ENCODE measurements around the gene PMAIP1. TPM values are rescaled to one million over a fixed set of nuclear protein-coding genes. Genes with fewer than 3 reads are reported as not detected.

The PMAIP1 gene
- polyA plus RNA-seq, 4 donors, result 1.4 to 7.5 (median 4.5) TPM

GRCh38 chr18:59897321-59897954 lies 2.4 kb upstream of the PMAIP1 start:
- H3K4me1 ChIP-seq (ENCODE audit: control insufficient read depth in 3 of 3, insufficient read depth in 2 of 3, low read depth in 1 of 3, low read length in 2 of 3), result peaks cover 0 to 9% (median 0%) of the 10 kb centered on the region in 3 donors
- H3K4me3 ChIP-seq (ENCODE audit: low read depth in 1 of 3, low read length in 3 of 3), result no peak overlapping the region
- WGBS, 3 donors, result 71 to 93% (median 86%) methylated on average over 9 of the region's 9 CpGs
- no peak for FAIRE-seq
- no peaks in the 10 kb centered on the region for H3K36me3 ChIP-seq (ENCODE audit: control insufficient read depth in 3 of 3, insufficient read depth in 2 of 3, low read depth in 1 of 3, low read length in 3 of 3)
- peaks cover 0 to 16% (median 0%) of the 10 kb centered on the region in 3 donors for H3K27me3 ChIP-seq (ENCODE audit: control insufficient read depth in 3 of 3, insufficient read depth in 3 of 3, low read length in 3 of 3)
- no peaks in the 10 kb centered on the region for H3K9me3 ChIP-seq (ENCODE audit: control insufficient read depth in 2 of 2, insufficient read depth in 1 of 2, low read depth in 1 of 2, low read length in 1 of 2)
- no peak for DNase-seq
- no peak overlapping the region for H3K27ac ChIP-seq (ENCODE audit: low read depth in 1 of 3, low read length in 2 of 3)

- H3K4me3 ChIP-seq (ENCODE audit: low read depth in 1 of 3, low read length in 3 of 3), result no peak overlapping the region
- peaks cover 0 to 9% (median 0%) of the 10 kb centered on the region in 3 donors for H3K4me1 ChIP-seq (ENCODE audit: control insufficient read depth in 3 of 3, insufficient read depth in 2 of 3, low read depth in 1 of 3, low read length in 2 of 3)
- peaks cover 0 to 16% (median 0%) of the 10 kb centered on the region in 3 donors for H3K27me3 ChIP-seq (ENCODE audit: control insufficient read depth in 3 of 3, insufficient read depth in 3 of 3, low read length in 3 of 3)
- DNase-seq (no peak), FAIRE-seq (no peak)
- no peaks in the 10 kb centered on the region for H3K36me3 ChIP-seq (ENCODE audit: control insufficient read depth in 3 of 3, insufficient read depth in 2 of 3, low read depth in 1 of 3, low read length in 3 of 3)
- 66 to 86% (median 82%) methylated on average over 4 of the region's 4 CpGs for WGBS, 3 donors
- H3K9me3 ChIP-seq (ENCODE audit: control insufficient read depth in 2 of 2, insufficient read depth in 1 of 2, low read depth in 1 of 2, low read length in 1 of 2), result no peaks in the 10 kb centered on the region
- no peak overlapping the region for H3K27ac ChIP-seq (ENCODE audit: low read depth in 1 of 3, low read length in 2 of 3)
These were observed 1.7 kb upstream of the PMAIP1 start for GRCh38 chr18:59898093-59898492.

GRCh38 chr18:59898609-59899297 lies 1.0 kb upstream of the PMAIP1 start:
- H3K9me3 ChIP-seq (ENCODE audit: control insufficient read depth in 2 of 2, insufficient read depth in 1 of 2, low read depth in 1 of 2, low read length in 1 of 2), result no peaks in the 10 kb centered on the region
- H3K27me3 ChIP-seq (ENCODE audit: control insufficient read depth in 3 of 3, insufficient read depth in 3 of 3, low read length in 3 of 3), result peaks cover 0 to 16% (median 0%) of the 10 kb centered on the region in 3 donors
- peak overlapping the region; percentile 92 for H3K27ac ChIP-seq (ENCODE audit: low read depth in 1 of 3, low read length in 2 of 3)
- peaks cover 0 to 9% (median 0%) of the 10 kb centered on the region in 3 donors for H3K4me1 ChIP-seq (ENCODE audit: control insufficient read depth in 3 of 3, insufficient read depth in 2 of 3, low read depth in 1 of 3, low read length in 2 of 3)
- no peaks in the 10 kb centered on the region for H3K36me3 ChIP-seq (ENCODE audit: control insufficient read depth in 3 of 3, insufficient read depth in 2 of 3, low read depth in 1 of 3, low read length in 3 of 3)
- FAIRE-seq (no peak), DNase-seq (peak in 1 of 2 donors; percentile 67)
- 32 to 54% (median 41%) methylated on average over 33 of the region's 33 CpGs for WGBS, 3 donors
- peak overlapping the region in 2 of 3 donors; percentile 46 to 82 for H3K4me3 ChIP-seq (ENCODE audit: low read depth in 1 of 3, low read length in 3 of 3)

GRCh38 chr18:59900222-59901128 lies 679 bp downstream of the PMAIP1 start:
- peak; percentile 81 to 85 for DNase-seq
- no peak for FAIRE-seq
- H3K4me3 ChIP-seq (ENCODE audit: low read depth in 1 of 3, low read length in 3 of 3), result peak overlapping the region; percentile 57 to 94 (median 82)
- H3K4me1 ChIP-seq (ENCODE audit: control insufficient read depth in 3 of 3, insufficient read depth in 2 of 3, low read depth in 1 of 3, low read length in 2 of 3), result peaks cover 0 to 13% (median 2%) of the 10 kb centered on the region in 3 donors
- peak overlapping the region; percentile 74 to 95 (median 94) for H3K27ac ChIP-seq (ENCODE audit: low read depth in 1 of 3, low read length in 2 of 3)
- peaks cover 0 to 16% (median 0%) of the 10 kb centered on the region in 3 donors for H3K27me3 ChIP-seq (ENCODE audit: control insufficient read depth in 3 of 3, insufficient read depth in 3 of 3, low read length in 3 of 3)
- 0 to 2% (median 1%) methylated on average over 41 to 51 of the region's 51 CpGs for WGBS, 3 donors
- H3K36me3 ChIP-seq (ENCODE audit: control insufficient read depth in 3 of 3, insufficient read depth in 2 of 3, low read depth in 1 of 3, low read length in 3 of 3), result no peaks in the 10 kb centered on the region
- H3K9me3 ChIP-seq (ENCODE audit: control insufficient read depth in 2 of 2, insufficient read depth in 1 of 2, low read depth in 1 of 2, low read length in 1 of 2), result no peaks in the 10 kb centered on the region

- FAIRE-seq (no peak), DNase-seq (peak in 1 of 2 donors; percentile 10)
- no peak overlapping the region for H3K4me3 ChIP-seq (ENCODE audit: low read depth in 1 of 3, low read length in 3 of 3)
- no peaks in the 10 kb centered on the region for H3K36me3 ChIP-seq (ENCODE audit: control insufficient read depth in 3 of 3, insufficient read depth in 2 of 3, low read depth in 1 of 3, low read length in 3 of 3)
- H3K9me3 ChIP-seq (ENCODE audit: control insufficient read depth in 2 of 2, insufficient read depth in 1 of 2, low read depth in 1 of 2, low read length in 1 of 2), result no peaks in the 10 kb centered on the region
- peaks cover 0 to 13% (median 2%) of the 10 kb centered on the region in 3 donors for H3K4me1 ChIP-seq (ENCODE audit: control insufficient read depth in 3 of 3, insufficient read depth in 2 of 3, low read depth in 1 of 3, low read length in 2 of 3)
- H3K27me3 ChIP-seq (ENCODE audit: control insufficient read depth in 3 of 3, insufficient read depth in 3 of 3, low read length in 3 of 3), result peaks cover 0 to 13% (median 0%) of the 10 kb centered on the region in 3 donors
- 60 to 65% (median 60%) methylated on average over 8 of the region's 8 CpGs for WGBS, 3 donors
- H3K27ac ChIP-seq (ENCODE audit: low read depth in 1 of 3, low read length in 2 of 3), result no peak overlapping the region
These were observed 2.6 kb downstream of the PMAIP1 start for GRCh38 chr18:59902131-59902992.

GRCh38 chr18:59902993-59903610 lies 3.3 kb downstream of the PMAIP1 start:
- H3K4me3 ChIP-seq (ENCODE audit: low read depth in 1 of 3, low read length in 3 of 3), result no peak overlapping the region

GRCh38 chr18:59904011-59904601 lies 4.3 kb downstream of the PMAIP1 start:
- Histone ChIP-seq H3K9me3 (ENCODE audit: control insufficient read depth in 2 of 2, insufficient read depth in 1 of 2, low read depth in 1 of 2, low read length in 1 of 2) (no peaks in the 10 kb centered on the region), H3K27ac (ENCODE audit: low read depth in 1 of 3, low read length in 2 of 3) (peak overlapping the region in 1 of 3 donors; percentile 24), H3K27me3 (ENCODE audit: control insufficient read depth in 3 of 3, insufficient read depth in 3 of 3, low read length in 3 of 3) (no peaks in the 10 kb centered on the region), H3K36me3 (ENCODE audit: control insufficient read depth in 3 of 3, insufficient read depth in 2 of 3, low read depth in 1 of 3, low read length in 3 of 3) (no peaks in the 10 kb centered on the region), H3K4me1 (ENCODE audit: control insufficient read depth in 3 of 3, insufficient read depth in 2 of 3, low read depth in 1 of 3, low read length in 2 of 3) (peaks cover 0 to 8% (median 5%) of the 10 kb centered on the region in 3 donors), H3K4me3 (ENCODE audit: low read depth in 1 of 3, low read length in 3 of 3) (no peak overlapping the region)
- no peak for DNase-seq
- FAIRE-seq, result peak; percentile 49
- 61 to 100% (median 80%) methylated on average over 1 of the region's 1 CpG for WGBS, 3 donors

More at GRCh38 chr18:59902993-59903610, 3.3 kb downstream of the PMAIP1 start:
- Histone ChIP-seq H3K9me3 (ENCODE audit: control insufficient read depth in 2 of 2, insufficient read depth in 1 of 2, low read depth in 1 of 2, low read length in 1 of 2) (no peaks in the 10 kb centered on the region), H3K27ac (ENCODE audit: low read depth in 1 of 3, low read length in 2 of 3) (no peak overlapping the region), H3K4me1 (ENCODE audit: control insufficient read depth in 3 of 3, insufficient read depth in 2 of 3, low read depth in 1 of 3, low read length in 2 of 3) (peaks cover 0 to 12% (median 2%) of the 10 kb centered on the region in 3 donors), H3K27me3 (ENCODE audit: control insufficient read depth in 3 of 3, insufficient read depth in 3 of 3, low read length in 3 of 3) (peaks cover 0 to 9% (median 0%) of the 10 kb centered on the region in 3 donors), H3K36me3 (ENCODE audit: control insufficient read depth in 3 of 3, insufficient read depth in 2 of 3, low read depth in 1 of 3, low read length in 3 of 3) (no peaks in the 10 kb centered on the region)
- 87 to 90% (median 89%) methylated on average over 8 of the region's 8 CpGs for WGBS, 3 donors
- DNase-seq (no peak), FAIRE-seq (no peak)

Data from small intestine (tissue), 7 donors.